CD4-positive, alpha-beta T cell (primary cell): ENCODE data around the gene TERC. TPM values are rescaled to one million over a fixed set of nuclear protein-coding genes. Genes with fewer than 3 reads are reported as not detected.

Experiments
- ATAC-seq: fragments of 200-7000 bp; cut with Tn5 transposase; one replicate; pipeline ENCODE4 v1.10.0; 2022; ENCODE audit warnings: mild to moderate bottlenecking; ENCODE audit not compliant: poor library complexity
- CTCF ChIA-PET: fragments of 350-600 bp; sonication (Branson Sonifier 250); formaldehyde crosslinking; loops from one replicate; lab custom pipeline; 2021; ENCODE audit warnings: antibody characterized with exemption, inconsistent platforms; lab: Charles Lee
- POLR2A ChIA-PET: fragments of 350-600 bp; sonication (Branson Sonifier 250); formaldehyde crosslinking; loops from one replicate; lab custom pipeline; 2021; ENCODE audit warnings: antibody characterized with exemption, inconsistent platforms; lab: Charles Lee
- DNase-seq, 14 experiments: peaks; one replicate each; pipeline ENCODE4 v3.0.0-alpha.2; 2013 to 2020; ENCODE audit warnings: mixed read lengths in 2 of 14
- H3K27ac ChIP-seq, 2 donors: one replicate each; pipeline versions ENCODE4 v1.5.1 to v1.7.0; 2013; ENCODE audit warnings: low read length in 2 of 2, low read depth in 1 of 2, mild to moderate bottlenecking in 1 of 2
- H3K27me3 ChIP-seq, 2 experiments: 1 replicate in 1 of 2; 2 replicates in 1 of 2; pipeline versions ENCODE4 v1.6.1 to v1.7.0; 2013; ENCODE audit warnings: low read length in 2 of 2, control low read depth in 1 of 2, mild to moderate bottlenecking in 1 of 2, moderate library complexity in 1 of 2; ENCODE audit not compliant: insufficient read depth in 2 of 2, control insufficient read depth in 1 of 2
- H3K36me3 ChIP-seq: one replicate; pipeline ENCODE4 v1.6.1; 2013; ENCODE audit warnings: low read length, control low read depth; ENCODE audit not compliant: insufficient read depth
- H3K4me1 ChIP-seq: one replicate; pipeline ENCODE4 v1.6.1; 2013; ENCODE audit warnings: low read length, control low read depth; ENCODE audit not compliant: insufficient read depth
- H3K4me3 ChIP-seq: one replicate; pipeline ENCODE4 v1.5.1; 2013; ENCODE audit warnings: mild to moderate bottlenecking, low read length, moderate library complexity
- H3K9me3 ChIP-seq, 2 experiments: 1 replicate in 1 of 2; 2 replicates in 1 of 2; pipeline versions ENCODE4 v1.6.1 to v1.7.0; 2013; ENCODE audit warnings: low read length in 2 of 2, mild to moderate bottlenecking in 2 of 2, control low read depth in 1 of 2, moderate library complexity in 1 of 2; ENCODE audit not compliant: control insufficient read depth in 1 of 2, insufficient read depth in 1 of 2
- H3K27ac Mint-ChIP-seq: one replicate; pipeline ENCODE4 v1.8.0; 2020; ENCODE audit warnings: mixed read lengths
- H3K27me3 Mint-ChIP-seq: one replicate; pipeline ENCODE4 v1.8.0; 2021; ENCODE audit warnings: mixed read lengths
- H3K36me3 Mint-ChIP-seq: one replicate; pipeline ENCODE4 v1.8.0; 2021; ENCODE audit warnings: low read depth, mixed read lengths
- H3K4me1 Mint-ChIP-seq: one replicate; pipeline ENCODE4 v1.8.0; 2021; ENCODE audit warnings: low read depth, mixed read lengths
- H3K4me3 Mint-ChIP-seq: one replicate; pipeline ENCODE4 v1.8.0; 2020; ENCODE audit warnings: mild to moderate bottlenecking, mixed read lengths
- H3K9me3 Mint-ChIP-seq: one replicate; pipeline ENCODE4 v1.8.0; 2020; ENCODE audit warnings: mixed read lengths
- CTCF ChIP-seq: fragments of 200-600 bp; IDR thresholded peaks from one replicate; pipeline ENCODE4 v1.8.0; 2022; ENCODE audit warnings: antibody characterized with exemption, mild to moderate bottlenecking
- intact Hi-C, 2 experiments: fragments of 100-400 bp; cut with DNase I in 1 of 2; cut with micrococcal nuclease in 1 of 2; formaldehyde crosslinking; loops; one replicate each; pipeline versions ENCODE4 v1.15.1 to v1.9.0; 2023 to 2025; cut with DNase I, micrococcal nuclease
- total RNA-seq, 174 experiments: library from RNA in 2 of 174; stranded (reverse) in 2 of 174; gene quantifications; one replicate each; pipeline ENCODE4 v1.2.3 and lab custom pipeline; 2021 to 2026

TERC gene
- total RNA-seq, 2 experiments from 2014 or later: 9.0 to 10.4 TPM

- intact Hi-C loops: loop anchor here (5.0 to 10.0 kb wide), 5 partner anchors 43 to 1103 kb away; partner anchors contain the start of genes LRRC34 (in 1 of the 2), LRRIQ4 (in 1 of the 2), PRKCI (in 1 of the 2) and RPL22L1 (in 1 of the 2)
- H3K4me1 Mint-ChIP-seq: peaks cover 49% of the 10 kb centered on the region
- Histone ChIP-seq H3K4me3 (peak within 1 kb of the TSS; percentile 72), H3K4me1 (peaks cover 22% of the 10 kb centered on the region), H3K27ac (peak within 1 kb of the TSS in 1 of 2 donors; percentile 13), H3K27me3 (no peaks in the 10 kb centered on the region), H3K9me3 (peaks cover 0 to 4% of the 10 kb centered on the region in 2 experiments), H3K36me3 (peaks cover under 1% of the 10 kb centered on the region)
- H3K4me3 Mint-ChIP-seq: peak within 1 kb of the TSS; percentile 94
- peaks cover 12% of the 10 kb centered on the region for H3K27me3 Mint-ChIP-seq
- peaks cover 35% of the 10 kb centered on the region for H3K36me3 Mint-ChIP-seq
- H3K27ac Mint-ChIP-seq: peak within 1 kb of the TSS; percentile 75
- CTCF ChIA-PET: interaction anchor here (0.8 kb wide), 1 partner anchor 197 kb away, joined by 3 read pairs; the partner anchor contains the start of gene SEC62
- DNase-seq (peak; percentile 33 to 85 (median 51)), ATAC-seq (no peak)
- POLR2A ChIA-PET: interaction anchor here (0.6 to 1.8 kb wide), 4 partner anchors 43 to 588 kb away, joined by 3 to 6 read pairs (median 3); partner anchors contain the start of genes LRRC34, LRRIQ4, PHC3 and SKIL
- H3K9me3 Mint-ChIP-seq: no peaks in the 10 kb centered on the region
- TF ChIP-seq CTCF: no peak
Measured at GRCh38 chr3:169769287-169770181, 4.7 kb upstream of the TERC start, which contains the start of gene ACTRT3. ACTRT3 (minus strand) TSS chr3:169769561; CDS start chr3:169769520, 41 bp downstream.

- Mint-ChIP-seq H3K36me3 (peaks cover 7% of the 10 kb centered on the region), H3K9me3 (peaks cover 2% of the 10 kb centered on the region), H3K27ac (peak overlapping the region; percentile 97), H3K27me3 (no peaks in the 10 kb centered on the region), H3K4me1 (peaks cover 38% of the 10 kb centered on the region), H3K4me3 (peak overlapping the region; percentile 98)
- peak; percentile 52 for ATAC-seq
- CTCF ChIA-PET: no interaction called here
- POLR2A ChIA-PET: interaction anchor here (0.6 to 3.5 kb wide), 17 partner anchors 8 to 1715 kb away, joined by 3 to 85 read pairs (median 4); partner anchors contain the start of genes LRRC34, LRRIQ4, MYNN and PHC3
- no peaks in the 10 kb centered on the region for H3K27me3 ChIP-seq
- peaks cover 27% of the 10 kb centered on the region for H3K4me1 ChIP-seq
- H3K4me3 ChIP-seq: peak overlapping the region; percentile 93
- peak; percentile 43 to 81 (median 54) for DNase-seq
- intact Hi-C loops: loop anchor here (2.0 to 10.0 kb wide), 7 partner anchors 98 to 592 kb away; partner anchors contain the start of genes SKIL (in 2 of the 2), GPR160 (in 1 of the 2), PHC3 (in 1 of the 2) and SEC62 (in 1 of the 2)
- peak overlapping the region; percentile 95 to 96 for H3K27ac ChIP-seq
- no peaks in the 10 kb centered on the region for H3K36me3 ChIP-seq
- no peak for TF ChIP-seq CTCF
- H3K9me3 ChIP-seq: peaks cover 0 to 4% of the 10 kb centered on the region in 2 experiments
Measured at GRCh38 chr3:169764312-169764881, 463 bp downstream of the TERC start.

GRCh38 chr3:169760479-169760878 lies 4.4 kb downstream of the TERC start:
- H3K4me3 ChIP-seq: no peak overlapping the region
- POLR2A ChIA-PET: interaction anchor here (1.5 kb wide), 1 partner anchor 12 kb away, joined by 4 read pairs; no protein-coding TSS in a partner anchor
- no peaks in the 10 kb centered on the region for H3K27me3 ChIP-seq
- H3K4me1 ChIP-seq: peaks cover 24% of the 10 kb centered on the region
- Mint-ChIP-seq H3K36me3 (peaks cover 7% of the 10 kb centered on the region), H3K9me3 (peaks cover 2% of the 10 kb centered on the region), H3K27me3 (no peaks in the 10 kb centered on the region), H3K4me3 (no peak overlapping the region), H3K27ac (no peak overlapping the region), H3K4me1 (peaks cover 43% of the 10 kb centered on the region)
- intact Hi-C loops: loop anchor here (2.0 to 10.0 kb wide), 7 partner anchors 16 to 594 kb away; partner anchors contain the start of genes GPR160 (in 1 of the 2), PHC3 (in 1 of the 2), SEC62 (in 1 of the 2) and SKIL (in 1 of the 2)
- peaks cover 0 to under 1% of the 10 kb centered on the region in 2 experiments for H3K9me3 ChIP-seq
- CTCF ChIA-PET: interaction anchor here (1.4 kb wide), 1 partner anchor 13 kb away, joined by 5 read pairs; the partner anchor contains the start of gene MYNN
- no peaks in the 10 kb centered on the region for H3K36me3 ChIP-seq
- no peak for ATAC-seq
- DNase-seq: no peak
- H3K27ac ChIP-seq: no peak overlapping the region
- TF ChIP-seq CTCF: no peak
